Bronchial epithelial cell (primary cell): ENCODE measurements around the gene CATSPER1. TPM values are rescaled to one million over a fixed set of nuclear protein-coding genes. Genes with fewer than 3 reads are reported as not detected.

Experiments used
- DNase-seq: peaks from one replicate; pipeline ENCODE4 v3.0.0-alpha.2; 2010; ENCODE audit warnings: low read depth
- FAIRE-seq: peaks from 2 replicates; lab custom pipeline; 2011; peaks lifted over from hg19 to GRCh38; lab: Jason Lieb, UNC
- H3K27me3 ChIP-seq: 2 replicates; pipeline ENCODE4 v1.5.1; 2011; ENCODE audit warnings: low read length; ENCODE audit not compliant: control insufficient read depth, insufficient read depth
- H3K36me3 ChIP-seq: 2 replicates; pipeline ENCODE4 v1.5.1; 2011; ENCODE audit warnings: low read length; ENCODE audit not compliant: control insufficient read depth, insufficient read depth
- H3K4me3 ChIP-seq: 2 replicates; pipeline ENCODE4 v1.5.1; 2011; ENCODE audit warnings: mild to moderate bottlenecking, low read depth, low read length, control low read depth
- CTCF ChIP-seq: IDR thresholded peaks from 2 replicates; pipeline ENCODE4 v1.5.1; 2011; ENCODE audit warnings: mild to moderate bottlenecking, moderate library complexity, low read length, control low read depth, inconsistent platforms; ENCODE audit not compliant: insufficient read depth, severe bottlenecking
- total RNA-seq: library from RNA; depleted of rRNA; stranded (reverse); fragments of >200 nt; gene quantifications from 2 replicates; pipeline ENCODE4 v1.2.1, GENCODE V29; 2014

The CATSPER1 gene
- total RNA-seq, 1 donor from 2014 or later: 0.26 TPM

DNA sequence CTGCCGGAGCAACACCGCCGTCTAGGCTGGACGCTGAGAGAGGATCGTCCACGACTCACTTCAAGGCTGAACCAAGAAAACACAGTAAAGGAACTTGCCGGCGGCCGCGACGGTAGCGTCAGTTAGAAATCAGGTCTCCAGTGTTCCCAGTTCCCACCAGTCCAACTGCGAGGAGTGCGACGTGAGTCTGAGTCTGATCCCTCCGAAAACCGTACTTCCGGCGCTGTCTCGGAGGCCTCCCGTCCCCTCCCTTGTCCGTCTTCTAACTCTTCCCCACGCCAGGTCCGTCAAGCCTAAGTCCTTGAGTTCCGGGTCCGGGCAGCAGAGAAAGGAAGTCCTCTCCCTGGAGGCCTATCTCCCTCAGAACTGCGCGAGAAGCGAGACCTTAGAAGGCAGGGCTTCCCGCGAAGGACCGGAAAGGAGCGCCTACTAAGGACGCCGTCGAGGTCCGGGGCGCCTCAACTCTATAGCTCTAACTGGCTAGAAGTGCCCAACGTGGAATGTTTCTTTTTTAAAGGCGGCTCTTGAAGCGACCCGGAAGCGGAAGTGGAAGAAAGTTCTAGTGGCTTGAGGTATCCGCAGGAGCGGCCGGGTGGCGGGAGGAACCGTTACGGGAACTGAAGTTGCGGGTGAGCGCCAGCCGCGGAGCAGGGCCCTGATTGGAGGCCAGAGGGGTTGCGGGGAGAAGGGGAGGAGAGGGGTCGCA, 24.2 kb downstream of the CATSPER1 start, which contains the start of the genes BANF1 and EIF1AD:
Gene BANF1 (plus strand): TSS at position 562 of the 706 bp plus-strand sequence. CDS start 748 bp downstream, outside the sequence.
Gene EIF1AD (minus strand): TSS at position 216 of the 706 bp plus-strand sequence. CDS start 1,768 bp downstream, outside the sequence.
- peaks cover 30% of the 10 kb centered on the region for H3K36me3 ChIP-seq
- H3K27me3 ChIP-seq: no peaks in the 10 kb centered on the region
- DNase-seq: peak; percentile 94
- FAIRE-seq: no peak
- peak within 1 kb of the TSS; percentile 65 for H3K4me3 ChIP-seq
- TF ChIP-seq CTCF: no peak

- no peak for FAIRE-seq
- TF ChIP-seq CTCF: no peak
- Histone ChIP-seq H3K27me3 (no peaks in the 10 kb centered on the region), H3K4me3 (no peak overlapping the region), H3K36me3 (peaks cover 24% of the 10 kb centered on the region)
- DNase-seq: no peak
Observed at GRCh38 chr11:65997286-65997685, 29.0 kb downstream of the CATSPER1 start.

- H3K4me3 ChIP-seq: no peak overlapping the region
- no peak for FAIRE-seq
- H3K36me3 ChIP-seq: peaks cover 2% of the 10 kb centered on the region
- no peak for TF ChIP-seq CTCF
- no peaks in the 10 kb centered on the region for H3K27me3 ChIP-seq
- no peak for DNase-seq
Observed at GRCh38 chr11:65992056-65992455, 34.2 kb downstream of the CATSPER1 start.

DNA sequence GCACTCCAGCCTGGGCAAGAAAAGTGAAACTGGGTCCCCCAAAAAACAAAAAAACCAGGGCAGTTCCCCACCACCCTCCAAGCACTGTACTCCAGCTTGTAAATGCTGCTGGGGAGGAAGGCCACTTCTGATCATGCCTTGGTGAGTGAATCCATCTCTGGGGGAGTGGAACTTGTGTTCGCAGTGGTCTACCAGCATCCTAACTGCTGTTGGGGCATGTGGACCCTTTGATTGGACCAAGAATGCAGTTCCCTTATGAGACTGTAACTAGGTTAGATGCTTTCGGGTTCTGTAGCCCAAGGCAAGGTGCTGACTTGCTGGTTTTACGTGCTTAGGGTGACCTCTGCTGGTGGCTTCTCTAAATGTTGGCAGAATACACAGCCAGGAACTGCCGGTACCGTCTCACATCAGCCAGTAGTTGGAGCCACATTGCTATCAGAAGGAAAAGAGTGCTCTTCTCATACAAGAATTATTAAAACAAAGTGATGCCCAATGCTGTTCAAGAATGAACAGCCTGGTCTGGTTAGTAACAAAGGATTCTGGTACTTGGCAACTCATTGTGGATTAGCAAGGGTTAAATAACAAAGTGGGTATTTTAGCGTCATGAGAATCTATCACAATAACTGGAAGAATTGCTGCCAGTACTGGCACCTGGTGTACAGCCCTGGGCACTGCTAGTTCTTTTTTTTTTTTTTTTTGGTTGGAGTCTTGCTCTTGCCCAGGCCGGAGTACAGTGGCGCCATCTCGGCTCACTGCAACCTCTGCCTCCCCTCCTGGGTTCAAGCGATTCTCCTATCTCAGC, 37.3 kb downstream of the CATSPER1 start:
- peak; percentile 99 for FAIRE-seq

GRCh38 chr11:65987336-65987735, 38.9 kb downstream of the CATSPER1 start:
- Histone ChIP-seq H3K36me3 (peaks cover 3% of the 10 kb centered on the region), H3K4me3 (no peak overlapping the region), H3K27me3 (no peaks in the 10 kb centered on the region)
- no peak for FAIRE-seq
- TF ChIP-seq CTCF: no peak
- DNase-seq: no peak

More for the DNA sequence above, 37.3 kb downstream of the CATSPER1 start:
- Histone ChIP-seq H3K36me3 (peaks cover 1% of the 10 kb centered on the region), H3K27me3 (no peaks in the 10 kb centered on the region), H3K4me3 (no peak overlapping the region)
- peak; percentile 86 for TF ChIP-seq CTCF
- peak; percentile 90 for DNase-seq
